Kidney tubule cell (primary cell): ENCODE data around the gene TMSB4X.
"Not testable (repeated sequence)": the region's sequence is repeated elsewhere in the genome, so short reads cannot be mapped to it uniquely, and the experiment has no call there.

Experiments
- DNase-seq: peaks from one replicate; pipeline ENCODE4 v3.0.0-alpha.2; 2018; ENCODE audit warnings: low spot score

Gene TMSB4X

DNA sequence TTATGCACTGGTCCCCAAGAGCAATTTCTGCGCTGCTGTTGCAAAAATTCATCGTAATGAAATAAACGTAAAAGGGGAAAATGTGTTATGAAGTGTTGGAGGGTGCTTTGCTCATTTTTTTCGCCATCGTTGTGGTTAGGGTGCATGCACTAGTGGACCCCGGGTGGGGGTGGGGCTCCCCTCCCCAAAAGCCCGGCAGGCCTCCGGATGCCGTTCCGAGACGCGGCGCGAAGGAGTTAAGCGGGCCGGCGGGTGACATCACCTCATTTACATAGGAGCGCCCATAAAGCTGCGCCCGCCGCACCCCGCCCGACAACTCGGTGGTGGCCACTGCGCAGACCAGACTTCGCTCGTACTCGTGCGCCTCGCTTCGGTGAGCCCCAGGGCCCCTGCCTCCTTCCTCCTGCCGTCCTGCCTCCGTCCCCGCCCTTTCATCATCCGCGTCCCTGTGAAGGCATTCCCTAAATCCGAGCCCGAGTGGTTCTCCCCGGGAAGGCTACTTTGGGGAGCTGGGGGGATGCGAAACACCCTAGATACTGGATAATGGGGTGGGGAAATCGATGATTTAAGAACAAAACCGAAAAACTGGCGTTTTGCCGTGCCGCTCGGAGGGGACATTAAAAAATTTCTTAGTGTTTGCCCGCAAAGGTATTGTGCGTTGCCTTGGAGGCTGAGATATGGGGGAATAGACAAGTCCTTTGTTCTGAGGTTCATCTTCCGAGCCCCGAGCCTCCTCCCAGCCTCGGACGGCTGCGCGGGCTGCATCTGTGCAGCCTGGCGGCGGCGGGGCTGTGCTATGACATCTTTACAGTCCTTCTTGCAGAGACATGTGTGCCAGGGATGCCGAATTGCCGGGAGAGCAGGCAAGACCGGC, at the start of gene TMSB4X:
TSS of gene TMSB4X (plus strand) at position 315 of the 874 bp plus-strand sequence.
- DNase-seq = peak; percentile 85

DNA sequence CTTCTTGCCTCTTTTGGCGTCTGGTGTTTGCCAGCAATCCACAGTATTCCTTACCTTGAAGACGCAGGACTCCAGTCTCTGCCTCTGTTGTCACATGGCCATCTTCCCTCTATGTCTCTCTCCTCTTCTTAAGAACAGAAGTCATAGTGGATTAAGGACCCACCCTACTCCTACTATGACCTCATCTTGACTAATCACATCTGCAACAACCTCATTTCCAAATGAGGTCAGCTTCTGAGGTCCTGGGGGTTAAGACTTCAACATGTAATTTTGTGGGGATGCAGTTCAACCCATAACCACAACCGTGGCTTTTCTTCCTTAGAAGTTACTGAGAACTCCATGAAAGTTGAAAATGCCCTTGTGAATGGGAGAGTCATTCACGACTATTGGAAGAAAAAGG, 45.2 kb upstream of the TMSB4X start:
- peak; percentile 21 for DNase-seq

DNA sequence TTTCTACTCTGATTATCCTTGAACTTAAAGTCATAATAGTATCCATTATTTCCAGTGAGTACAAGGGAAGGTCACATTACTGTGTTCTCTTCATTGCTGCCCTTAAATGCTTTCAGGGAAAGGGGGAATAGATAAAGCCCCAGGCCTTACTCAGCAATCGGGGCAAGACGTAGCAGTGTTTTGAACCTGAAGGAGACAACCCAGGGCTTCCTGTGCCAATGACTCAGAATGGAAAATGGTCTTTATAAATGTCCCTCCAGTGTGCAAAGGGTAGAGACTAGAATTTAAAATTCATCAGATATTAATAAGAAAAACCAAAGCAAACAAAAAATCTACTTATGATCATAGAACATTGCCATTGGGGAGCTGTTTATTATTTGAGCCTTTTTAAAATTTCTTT, 44.8 kb upstream of the TMSB4X start:
- DNase-seq = no peak

GRCh38 chrX:12932244-12932643, 42.7 kb upstream of the TMSB4X start:
- no peak for DNase-seq

DNA sequence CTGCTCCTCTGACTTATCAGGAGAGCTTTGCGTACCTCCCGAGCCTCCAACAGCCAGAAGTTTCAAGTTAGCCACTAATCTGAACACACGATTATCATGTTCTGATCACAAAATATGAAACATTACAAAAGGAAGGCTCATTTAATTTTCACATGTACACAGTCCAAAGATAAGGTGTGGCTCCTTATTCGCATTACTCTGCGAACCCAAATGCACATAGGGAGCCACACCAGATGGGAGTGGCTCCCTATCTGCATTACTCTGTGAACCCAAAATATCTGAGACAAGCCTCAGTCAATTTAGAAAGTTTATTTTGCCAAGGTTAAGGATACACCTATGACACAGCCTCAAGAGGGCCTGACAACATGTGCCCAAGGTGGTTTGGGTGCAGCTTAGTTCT, 40.1 kb upstream of the TMSB4X start:
- no peak for DNase-seq

GRCh38 chrX:12936947-12937346, 38.0 kb upstream of the TMSB4X start:
- DNase-seq = no peak

- not testable (repeated sequence) for DNase-seq
Measured at GRCh38 chrX:12940471-12940870, 34.4 kb upstream of the TMSB4X start.

DNA sequence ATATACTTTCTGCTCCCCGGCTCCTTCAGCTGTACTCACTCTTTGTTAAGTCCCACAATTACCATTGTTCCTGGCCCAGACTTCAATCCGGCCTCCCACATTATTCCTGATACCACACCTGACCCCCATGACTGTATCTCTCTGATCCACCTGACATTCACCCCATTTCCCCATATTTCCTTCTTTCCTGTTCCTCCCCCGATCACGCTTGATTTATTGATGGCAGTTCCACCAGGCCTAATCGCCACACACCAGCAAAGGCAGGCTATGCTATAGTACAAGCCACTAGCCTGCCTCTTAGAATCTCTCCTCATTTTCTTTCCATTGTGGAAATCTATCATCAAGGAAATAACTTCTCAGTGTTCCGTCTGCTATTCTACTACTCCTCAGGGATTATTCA, 31.3 kb upstream of the TMSB4X start:
- not testable (repeated sequence) for DNase-seq

- not testable (repeated sequence) for DNase-seq
Measured at GRCh38 chrX:12944452-12944851, 30.5 kb upstream of the TMSB4X start.

- no peak for DNase-seq
Measured at GRCh38 chrX:12945494-12945893, 29.4 kb upstream of the TMSB4X start.

- no peak for DNase-seq
Measured at GRCh38 chrX:12946406-12946805, 28.5 kb upstream of the TMSB4X start.

DNA sequence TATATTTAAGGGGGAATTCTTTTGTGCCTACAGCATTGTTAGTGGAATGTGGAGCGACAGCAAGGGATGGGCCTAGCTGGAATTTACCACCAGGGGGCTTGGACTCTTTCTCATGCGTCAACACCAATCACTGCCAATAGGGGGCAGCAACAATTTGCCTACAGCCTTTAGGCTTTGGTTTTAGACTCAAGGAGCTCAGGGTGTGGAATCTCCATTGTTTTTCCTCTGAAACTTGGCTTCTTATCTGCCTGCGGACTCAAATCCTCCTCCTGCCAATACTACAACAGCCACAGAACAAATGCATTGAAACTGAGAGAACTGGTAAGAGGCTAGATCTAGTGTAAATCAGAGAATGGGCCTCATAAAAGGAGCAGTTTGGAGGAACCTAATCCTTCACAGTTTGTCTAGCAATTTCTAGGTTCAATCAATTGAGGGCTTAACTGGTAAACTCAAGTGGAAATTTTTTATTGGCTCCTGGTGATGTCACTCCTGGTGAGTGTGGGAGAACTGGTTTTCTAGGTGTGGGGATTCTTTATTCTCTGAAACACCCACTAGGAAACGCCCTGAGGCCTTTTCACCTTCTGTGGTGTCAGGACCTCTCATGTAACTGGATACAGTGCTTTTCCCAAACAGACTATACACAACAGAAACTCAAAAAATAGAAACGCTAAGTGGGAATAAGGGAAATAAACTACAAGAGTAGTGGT, 27.9 kb upstream of the TMSB4X start:
- peak; percentile 89 for DNase-seq

DNA sequence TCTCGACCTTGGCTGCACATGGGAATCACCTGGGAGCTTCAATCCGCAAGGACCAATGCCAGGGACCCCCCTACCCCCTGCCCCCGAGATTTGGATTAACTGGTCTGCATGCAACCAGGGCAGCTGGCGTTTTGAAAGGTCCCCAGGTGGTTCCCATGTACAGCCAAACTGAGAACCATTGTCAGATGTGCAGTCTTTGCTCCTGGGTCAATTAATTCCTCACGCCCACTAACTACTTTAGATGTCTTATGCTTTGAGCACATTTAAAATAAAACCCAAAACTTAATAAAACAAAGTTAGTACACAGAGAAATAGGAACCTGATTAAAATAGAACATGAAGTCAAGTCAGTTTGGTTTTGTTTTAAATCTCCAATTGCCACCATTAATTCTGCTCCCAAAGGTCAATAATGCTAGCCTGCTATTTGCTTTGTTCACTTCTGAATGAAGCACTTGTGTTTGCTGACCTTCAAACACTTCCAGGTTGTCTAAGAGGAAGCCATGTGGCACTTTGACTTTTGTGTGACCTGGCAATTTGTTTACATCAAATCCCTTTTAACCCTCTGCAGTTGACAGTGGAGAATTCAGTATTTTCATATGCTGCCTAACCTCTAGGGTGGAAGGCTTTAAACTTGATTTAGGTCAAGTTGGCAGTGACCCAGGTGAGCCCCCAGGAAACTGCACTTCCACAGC, 27.2 kb upstream of the TMSB4X start:
- DNase-seq = no peak

DNA sequence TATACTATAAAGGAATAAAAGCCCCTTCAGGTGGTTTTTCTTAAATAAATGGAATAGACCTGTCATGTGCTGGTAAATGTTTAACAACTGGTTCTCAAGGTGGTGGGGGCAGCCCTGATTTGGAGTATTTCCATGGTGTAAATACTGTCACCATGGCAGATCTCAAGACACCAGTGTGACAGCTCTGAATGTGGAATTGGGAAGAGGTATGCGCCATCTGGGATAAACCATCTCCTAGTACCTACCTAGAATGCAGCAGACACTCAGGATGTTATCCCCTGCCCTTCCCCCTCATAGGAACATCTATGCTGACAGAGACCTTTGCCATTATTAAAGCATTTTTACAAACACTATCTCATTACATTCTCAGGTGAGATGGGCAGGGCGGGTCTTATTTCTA, 26.4 kb upstream of the TMSB4X start:
- no peak for DNase-seq

GRCh38 chrX:12949205-12949926, 25.5 kb upstream of the TMSB4X start:
- DNase-seq = no peak

DNA sequence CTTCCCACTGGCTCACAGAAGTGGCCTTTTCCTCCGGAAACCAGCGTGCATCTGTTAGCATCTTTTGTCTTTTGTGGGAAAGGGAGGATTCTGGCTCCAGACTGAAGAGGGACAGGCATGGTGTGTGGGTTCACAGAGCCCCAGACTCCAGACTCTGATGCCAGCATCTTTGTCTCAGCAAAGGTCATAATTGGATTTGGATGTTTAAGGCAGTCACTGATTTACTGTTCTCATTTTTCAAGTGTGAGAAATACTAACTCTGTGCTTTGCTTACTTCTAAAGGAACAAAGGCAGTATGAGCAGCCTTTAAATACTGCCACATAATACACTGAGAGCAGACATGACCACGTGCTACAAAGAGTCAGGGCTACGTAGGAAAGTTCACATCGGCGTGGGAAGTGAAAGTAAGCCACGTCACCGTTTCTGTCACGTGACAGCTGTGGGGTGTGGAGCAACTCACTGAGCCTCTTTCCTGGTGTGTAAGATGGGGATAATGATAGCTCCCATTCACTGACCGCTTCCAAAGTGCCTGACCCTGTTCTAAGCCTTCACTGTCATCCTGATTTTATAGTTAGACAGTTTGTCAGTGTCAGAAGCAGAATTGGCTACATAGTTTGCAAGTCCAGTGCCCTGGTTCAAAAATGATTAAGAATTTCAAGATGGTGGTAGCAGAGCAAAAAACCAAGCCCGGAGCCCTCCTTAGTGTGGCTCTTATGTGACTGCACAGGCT, 24.8 kb upstream of the TMSB4X start:
- DNase-seq = peak; percentile 83

GRCh38 chrX:12950851-12951594, 23.9 kb upstream of the TMSB4X start:
- DNase-seq = peak; percentile 24

DNA sequence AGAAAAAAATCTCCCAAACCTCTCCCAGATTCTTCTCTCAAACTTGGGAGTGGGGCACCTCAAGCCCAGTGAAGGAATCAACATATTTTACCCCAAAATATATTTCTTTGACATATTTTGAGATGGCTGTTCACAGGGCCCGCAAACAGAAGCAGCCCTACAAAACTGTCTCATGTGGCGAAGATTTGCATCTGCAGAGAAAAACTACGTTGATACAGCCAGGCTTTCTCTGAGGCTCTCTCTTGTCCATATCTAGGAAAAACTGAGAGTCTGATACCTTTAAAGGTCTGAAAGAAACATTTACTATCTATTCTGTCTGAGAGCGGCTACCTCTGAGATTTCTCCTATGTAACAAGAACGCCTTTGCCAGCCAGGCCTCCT, 23.3 kb upstream of the TMSB4X start:
- DNase-seq = no peak

GRCh38 chrX:12953420-12953819, 21.5 kb upstream of the TMSB4X start:
- no peak for DNase-seq

DNA sequence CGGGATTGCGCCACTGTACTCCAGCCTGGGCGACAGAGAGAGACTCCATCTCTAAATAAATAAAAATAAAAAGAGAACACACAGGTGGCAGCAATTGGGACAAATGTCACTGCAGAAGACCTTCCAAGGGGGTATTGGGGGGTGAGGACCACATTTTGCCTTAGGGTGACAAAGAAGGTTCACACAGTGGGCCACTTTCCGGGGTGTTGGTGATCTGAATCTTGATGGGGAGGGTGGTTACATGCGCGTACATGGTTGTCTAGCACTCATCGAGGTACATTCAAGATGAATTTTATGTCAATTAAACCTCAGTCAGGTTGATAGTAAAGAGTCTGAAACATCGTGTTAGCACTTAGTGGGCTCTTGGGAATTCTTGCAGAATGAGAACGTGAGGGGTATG, 20.5 kb upstream of the TMSB4X start:
- DNase-seq = no peak

DNA sequence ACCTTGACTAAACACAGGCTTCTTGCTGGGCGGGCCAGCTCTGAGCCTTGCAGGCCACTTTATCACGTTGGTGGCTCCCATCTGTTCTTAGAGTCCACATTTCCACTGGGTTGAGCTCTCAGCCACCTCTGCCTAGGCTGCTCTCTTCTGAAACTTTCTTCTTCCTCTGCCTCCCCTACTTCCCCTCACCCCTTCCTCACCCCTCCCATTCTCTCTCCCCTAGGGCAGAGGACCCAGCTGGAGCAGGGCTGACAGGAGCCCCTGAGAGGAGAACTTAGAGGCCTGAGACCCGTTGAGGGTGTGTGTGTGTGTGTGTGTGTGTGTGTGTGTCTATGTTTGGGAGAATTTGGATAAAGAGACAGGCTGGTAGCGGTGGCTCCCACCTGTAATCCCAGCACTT, 19.9 kb upstream of the TMSB4X start:
- DNase-seq = no peak
